ENCODE results near the gene OR2S2.

OR2S2 gene

DNA sequence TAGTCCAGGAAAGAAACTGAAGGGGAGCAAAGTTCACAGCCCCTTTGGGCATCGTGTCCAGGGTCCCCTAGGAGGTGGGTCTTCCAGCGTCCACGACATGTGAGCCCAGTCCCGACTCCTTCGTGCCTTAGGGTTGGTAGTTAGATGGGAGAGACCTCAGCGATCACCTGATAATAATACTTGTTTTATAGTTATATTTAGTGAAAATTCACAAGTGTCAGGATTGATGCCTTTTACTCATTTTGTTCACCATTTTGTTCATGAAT lies 28.6 kb downstream of the OR2S2 start:
- H3K4me1 ChIP-seq (ENCODE audit: low read depth, poor library complexity, severe bottlenecking), result peaks cover 23% of the 10 kb centered on the region
- no peak overlapping the region for H3K27ac ChIP-seq
- H3K9ac ChIP-seq, result no peak overlapping the region
- no peaks in the 10 kb centered on the region for H4K20me1 ChIP-seq (ENCODE audit: insufficient read depth)
- no peak overlapping the region for H2AFZ ChIP-seq (ENCODE audit: low read depth)
- TF ChIP-seq, protein P1, sequence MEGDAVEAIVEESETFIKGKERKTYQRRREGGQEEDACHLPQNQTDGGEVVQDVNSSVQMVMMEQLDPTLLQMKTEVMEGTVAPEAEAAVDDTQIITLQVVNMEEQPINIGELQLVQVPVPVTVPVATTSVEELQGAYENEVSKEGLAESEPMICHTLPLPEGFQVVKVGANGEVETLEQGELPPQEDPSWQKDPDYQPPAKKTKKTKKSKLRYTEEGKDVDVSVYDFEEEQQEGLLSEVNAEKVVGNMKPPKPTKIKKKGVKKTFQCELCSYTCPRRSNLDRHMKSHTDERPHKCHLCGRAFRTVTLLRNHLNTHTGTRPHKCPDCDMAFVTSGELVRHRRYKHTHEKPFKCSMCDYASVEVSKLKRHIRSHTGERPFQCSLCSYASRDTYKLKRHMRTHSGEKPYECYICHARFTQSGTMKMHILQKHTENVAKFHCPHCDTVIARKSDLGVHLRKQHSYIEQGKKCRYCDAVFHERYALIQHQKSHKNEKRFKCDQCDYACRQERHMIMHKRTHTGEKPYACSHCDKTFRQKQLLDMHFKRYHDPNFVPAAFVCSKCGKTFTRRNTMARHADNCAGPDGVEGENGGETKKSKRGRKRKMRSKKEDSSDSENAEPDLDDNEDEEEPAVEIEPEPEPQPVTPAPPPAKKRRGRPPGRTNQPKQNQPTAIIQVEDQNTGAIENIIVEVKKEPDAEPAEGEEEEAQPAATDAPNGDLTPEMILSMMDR (conservative IDR thresholded peaks at IDR 0.05; ENCODE audit: low read depth, low read length), result no peak
- no peak overlapping the region for H3K4me3 ChIP-seq (IDR thresholded peaks at IDR 0.05; ENCODE audit: insufficient read depth, low read depth, low read length)
- H3K27me3 ChIP-seq (ENCODE audit: insufficient read depth, low read depth), result no peaks in the 10 kb centered on the region
- H3K79me2 ChIP-seq (ENCODE audit: insufficient read depth, low read depth), result no peaks in the 10 kb centered on the region
- no peak overlapping the region for H3K4me2 ChIP-seq
- no peaks in the 10 kb centered on the region for H3K36me3 ChIP-seq (ENCODE audit: insufficient read depth)

DNA sequence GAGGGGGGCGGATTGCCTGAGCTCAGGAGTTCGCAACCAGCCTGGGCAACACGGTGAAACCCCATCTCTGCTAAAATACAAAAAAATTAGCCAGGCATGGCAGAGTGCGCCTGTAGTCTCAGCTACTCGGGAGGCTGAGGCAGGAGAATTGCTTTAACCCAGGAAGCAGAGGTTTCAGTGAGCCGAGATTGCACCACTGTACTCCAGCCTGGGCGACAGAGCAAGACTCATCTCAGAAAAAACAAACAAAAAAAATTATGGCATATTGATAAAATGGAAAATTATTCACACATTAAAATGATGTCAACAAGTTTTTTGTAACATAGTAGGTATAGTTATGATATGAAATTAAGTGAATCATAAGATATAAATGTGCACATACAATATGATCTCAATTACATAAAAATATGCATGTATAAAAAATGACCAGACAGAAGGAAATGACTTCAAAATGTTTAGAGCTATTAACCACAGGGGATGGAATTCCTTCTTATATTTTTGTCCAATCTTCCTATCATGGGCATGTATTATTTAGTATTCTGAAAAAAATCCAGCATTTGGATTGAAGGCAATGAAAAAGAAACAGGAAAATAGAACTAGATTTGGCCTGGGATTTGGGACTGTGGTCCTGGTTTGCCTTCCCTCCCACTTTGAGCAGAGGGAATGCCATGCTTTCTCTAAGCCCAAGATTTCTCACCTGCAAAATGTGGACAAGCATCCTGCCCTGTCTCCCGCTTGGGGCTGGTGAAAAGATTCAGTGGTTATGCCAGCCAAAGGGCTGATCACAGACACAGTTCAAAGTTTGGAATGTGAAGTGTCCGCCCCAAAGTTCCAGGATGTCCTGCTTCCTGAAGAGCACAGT lies 29.1 kb downstream of the OR2S2 start:
- Histone ChIP-seq H3K4me1 (ENCODE audit: low read depth, poor library complexity, severe bottlenecking) (peaks cover 26% of the 10 kb centered on the region), H3K9ac (no peak overlapping the region), H3K4me3 (IDR thresholded peaks at IDR 0.05; ENCODE audit: insufficient read depth, low read depth, low read length) (no peak overlapping the region), H3K4me2 (no peak overlapping the region), H2AFZ (ENCODE audit: low read depth) (no peak overlapping the region), H3K27me3 (ENCODE audit: insufficient read depth, low read depth) (no peaks in the 10 kb centered on the region), H3K79me2 (ENCODE audit: insufficient read depth, low read depth) (no peaks in the 10 kb centered on the region), H3K27ac (no peak overlapping the region), H4K20me1 (ENCODE audit: insufficient read depth) (no peaks in the 10 kb centered on the region), H3K36me3 (ENCODE audit: insufficient read depth) (no peaks in the 10 kb centered on the region)
- TF ChIP-seq, protein P1 (conservative IDR thresholded peaks at IDR 0.05; ENCODE audit: low read depth, low read length), result no peak

DNA sequence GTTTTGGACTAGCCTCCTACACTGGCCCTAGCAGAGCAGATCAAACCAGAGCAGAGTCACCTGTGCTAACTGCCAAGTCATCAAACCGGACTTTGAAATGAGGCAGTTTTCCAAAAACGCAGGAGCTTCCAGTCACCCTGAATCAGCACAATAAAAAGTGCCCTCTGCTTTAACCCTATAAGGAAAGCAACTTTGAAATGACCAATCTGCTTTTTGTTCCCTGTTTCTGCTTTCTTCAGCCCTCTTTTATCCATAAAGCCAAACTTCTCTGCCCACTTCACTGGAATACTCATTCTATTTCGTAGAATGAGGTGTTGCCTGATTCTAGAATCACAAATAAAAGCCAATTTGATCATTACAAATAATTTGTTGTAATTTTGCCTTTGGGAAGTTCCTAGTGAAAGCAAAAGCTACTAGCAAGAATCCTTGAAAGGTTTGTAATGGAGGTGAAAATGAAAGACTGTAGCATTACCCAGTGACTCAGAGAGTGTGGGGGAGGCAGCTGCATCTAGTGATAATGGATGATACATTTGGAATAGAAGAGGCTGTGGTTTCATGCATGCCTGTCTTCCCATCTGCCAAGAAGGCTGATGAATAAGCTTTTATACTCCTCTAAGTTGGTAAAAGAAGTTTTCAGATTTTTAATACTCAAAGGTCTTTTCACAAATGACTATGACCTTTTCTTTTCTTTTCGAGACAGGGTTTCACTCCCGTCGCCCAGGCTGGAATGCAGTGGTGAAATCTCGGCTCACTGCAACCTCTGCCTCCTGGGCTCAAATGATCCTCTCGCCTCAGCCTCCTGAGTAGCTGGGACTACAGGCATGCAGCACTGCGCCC lies 33.8 kb downstream of the OR2S2 start:
- TF ChIP-seq, protein P1 (conservative IDR thresholded peaks at IDR 0.05; ENCODE audit: low read depth, low read length), result no peak
- Histone ChIP-seq H3K4me1 (ENCODE audit: low read depth, poor library complexity, severe bottlenecking) (peaks cover 13% of the 10 kb centered on the region), H3K9ac (no peak overlapping the region), H2AFZ (ENCODE audit: low read depth) (peak overlapping the region; percentile 12; the same call in 1 of the 2 replicates), H4K20me1 (ENCODE audit: insufficient read depth) (no peaks in the 10 kb centered on the region), H3K4me3 (IDR thresholded peaks at IDR 0.05; ENCODE audit: insufficient read depth, low read depth, low read length) (no peak overlapping the region), H3K27ac (no peak overlapping the region; the same call in 1 of the 2 replicates), H3K79me2 (ENCODE audit: insufficient read depth, low read depth) (no peaks in the 10 kb centered on the region), H3K36me3 (ENCODE audit: insufficient read depth) (no peaks in the 10 kb centered on the region), H3K27me3 (ENCODE audit: insufficient read depth, low read depth) (no peaks in the 10 kb centered on the region), H3K4me2 (peak overlapping the region; percentile 31; the same call in 1 of the 2 replicates)

DNA sequence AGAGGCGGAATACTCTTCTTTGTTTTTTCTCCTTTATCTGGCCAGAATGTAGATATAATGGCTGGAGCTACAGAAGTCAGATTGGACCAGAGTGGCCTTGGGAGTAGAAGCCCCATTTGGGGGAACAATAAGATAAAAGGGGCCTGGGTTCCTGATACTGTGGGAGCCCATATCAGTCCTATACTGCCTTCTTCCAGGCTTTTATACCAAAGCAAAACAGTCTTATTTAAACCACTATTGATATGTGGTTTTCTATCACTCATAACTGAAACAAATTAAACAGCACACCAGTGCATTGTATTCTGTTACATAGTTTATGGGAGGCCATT lies 34.4 kb downstream of the OR2S2 start:
- H3K27me3 ChIP-seq (ENCODE audit: insufficient read depth, low read depth), result no peaks in the 10 kb centered on the region
- no peak overlapping the region for H3K4me3 ChIP-seq (IDR thresholded peaks at IDR 0.05; ENCODE audit: insufficient read depth, low read depth, low read length)
- H3K4me2 ChIP-seq, result peak overlapping the region; percentile 31; the same call in 1 of the 2 replicates
- H3K79me2 ChIP-seq (ENCODE audit: insufficient read depth, low read depth), result no peaks in the 10 kb centered on the region
- no peak overlapping the region for H3K9ac ChIP-seq
- H2AFZ ChIP-seq (ENCODE audit: low read depth), result peak overlapping the region; percentile 12; the same call in 1 of the 2 replicates
- H3K27ac ChIP-seq, result no peak overlapping the region; the same call in 1 of the 2 replicates
- H3K4me1 ChIP-seq (ENCODE audit: low read depth, poor library complexity, severe bottlenecking), result peaks cover 13% of the 10 kb centered on the region
- H4K20me1 ChIP-seq (ENCODE audit: insufficient read depth), result no peaks in the 10 kb centered on the region
- H3K36me3 ChIP-seq (ENCODE audit: insufficient read depth), result no peaks in the 10 kb centered on the region
- TF ChIP-seq, protein P1 (conservative IDR thresholded peaks at IDR 0.05; ENCODE audit: low read depth, low read length), result no peak

All from KMS-11 (cell line).